Peyer's patch (tissue), 4 donors: ENCODE results near the gene DCTN3.

Experiments
- POLR2A ChIP-seq, 2 donors: fragments of 450-650 bp; IDR thresholded peaks; one replicate each; pipeline ENCODE4 v1.5.1; 2017; ENCODE audit warnings: antibody characterized with exemption in 2 of 2, mild to moderate bottlenecking in 2 of 2, moderate library complexity in 2 of 2
- TF ChIP-seq, protein P1 (sequence below), 6 experiments: fragments of 450-650 bp in 4 of 6; fragments of 200-600 bp in 2 of 6; sonication (generic) in 1 of 6; IDR thresholded peaks; one replicate each; pipeline ENCODE4 v1.5.1; 2017 to 2019; ENCODE audit warnings: antibody characterized with exemption in 6 of 6, mild to moderate bottlenecking in 3 of 6, moderate library complexity in 1 of 6

DNA sequence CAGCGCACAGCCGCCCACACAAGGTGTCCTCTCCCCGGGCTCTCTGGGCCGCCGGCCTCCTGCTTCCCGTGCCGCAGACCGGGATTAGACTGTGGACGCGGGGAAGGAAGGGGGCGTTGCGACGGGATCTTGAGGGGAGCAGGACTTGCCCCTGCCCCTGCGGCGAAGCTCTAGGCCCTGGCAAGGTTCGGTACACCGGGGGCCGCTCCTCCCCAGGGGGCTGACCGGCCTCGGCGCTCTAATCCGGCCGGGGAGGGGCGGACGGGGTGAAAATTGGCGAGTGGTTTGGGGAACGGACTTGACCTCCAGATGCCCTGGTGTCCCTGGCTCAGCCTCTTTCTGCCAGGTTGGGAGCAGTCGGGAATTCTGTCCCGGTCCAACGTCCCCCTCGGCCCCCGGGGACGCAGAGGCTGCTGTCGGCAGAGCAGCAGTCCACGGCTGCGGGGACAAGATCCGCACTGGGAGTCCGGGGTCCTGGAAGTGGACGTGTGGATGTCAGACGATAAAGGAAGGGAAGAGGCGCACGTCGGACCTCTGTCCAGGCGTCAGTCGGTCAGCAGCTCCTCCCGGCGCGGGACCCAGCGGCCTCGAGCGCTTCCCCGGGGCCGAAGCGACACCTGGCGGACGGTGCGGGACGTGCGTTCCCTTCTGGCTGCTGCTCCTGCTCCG is 28.9 kb downstream of the DCTN3 start:
- TF ChIP-seq, protein P1, sequence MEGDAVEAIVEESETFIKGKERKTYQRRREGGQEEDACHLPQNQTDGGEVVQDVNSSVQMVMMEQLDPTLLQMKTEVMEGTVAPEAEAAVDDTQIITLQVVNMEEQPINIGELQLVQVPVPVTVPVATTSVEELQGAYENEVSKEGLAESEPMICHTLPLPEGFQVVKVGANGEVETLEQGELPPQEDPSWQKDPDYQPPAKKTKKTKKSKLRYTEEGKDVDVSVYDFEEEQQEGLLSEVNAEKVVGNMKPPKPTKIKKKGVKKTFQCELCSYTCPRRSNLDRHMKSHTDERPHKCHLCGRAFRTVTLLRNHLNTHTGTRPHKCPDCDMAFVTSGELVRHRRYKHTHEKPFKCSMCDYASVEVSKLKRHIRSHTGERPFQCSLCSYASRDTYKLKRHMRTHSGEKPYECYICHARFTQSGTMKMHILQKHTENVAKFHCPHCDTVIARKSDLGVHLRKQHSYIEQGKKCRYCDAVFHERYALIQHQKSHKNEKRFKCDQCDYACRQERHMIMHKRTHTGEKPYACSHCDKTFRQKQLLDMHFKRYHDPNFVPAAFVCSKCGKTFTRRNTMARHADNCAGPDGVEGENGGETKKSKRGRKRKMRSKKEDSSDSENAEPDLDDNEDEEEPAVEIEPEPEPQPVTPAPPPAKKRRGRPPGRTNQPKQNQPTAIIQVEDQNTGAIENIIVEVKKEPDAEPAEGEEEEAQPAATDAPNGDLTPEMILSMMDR (IDR thresholded peaks at IDR 0.05), result peak; percentile 73 to 97 (median 94)
- TF ChIP-seq POLR2A (IDR thresholded peaks at IDR 0.05), result no peak
